OCI-LY7 (cell line): Measurements from ENCODE around the gene DHRSX. TPM values are rescaled to one million over a fixed set of nuclear protein-coding genes. Genes with fewer than 3 reads are reported as not detected.

Experiments used
- BruUV-seq: library from RNA; stranded (reverse); fragments of 400-500 nt; replicated peaks from 2 replicates; lab custom pipeline; 2021; lab: Mats Ljungman, UMichigan
- CTCF ChIA-PET: fragments of 300-600 bp; sonication (Branson Sonifier 250); formaldehyde crosslinking; loops from one replicate; lab custom pipeline; 2022; ENCODE audit warnings: antibody characterized with exemption; ENCODE audit not compliant: unreplicated experiment; lab: Charles Lee
- POLR2A ChIA-PET: fragments of 300-600 bp; sonication (Branson Sonifier 250); formaldehyde crosslinking; loops from one replicate; lab custom pipeline; 2022; ENCODE audit warnings: antibody characterized with exemption; lab: Charles Lee
- DNase-seq: peaks from one replicate; pipeline ENCODE4 v3.0.0-alpha.2; 2015; ENCODE audit warnings: low spot score
- H2AFZ ChIP-seq: fragments of 200-600 bp; sonication (generic), shearing (Covaris generic); 2 replicates; pipeline ENCODE4 v1.6.1; 2014; ENCODE audit warnings: mild to moderate bottlenecking, antibody characterized with exemption, low read length, moderate library complexity
- H3K27ac ChIP-seq: fragments of 200-600 bp; sonication (generic); 2 replicates; pipeline ENCODE4 v1.5.1; 2014; ENCODE audit warnings: mixed run types, low read depth, mild to moderate bottlenecking, moderate library complexity, low read length, inconsistent platforms; ENCODE audit not compliant: poor library complexity, severe bottlenecking
- H3K36me3 ChIP-seq: fragments of 200-600 bp; sonication (generic); 2 replicates; pipeline ENCODE4 v1.6.1; 2014; ENCODE audit warnings: mild to moderate bottlenecking, antibody characterized with exemption, low read length, moderate library complexity, mixed read lengths; ENCODE audit not compliant: insufficient read depth
- H3K4me1 ChIP-seq: fragments of 200-600 bp; sonication (generic); 2 replicates; pipeline ENCODE4 v1.5.1; 2014; ENCODE audit warnings: mild to moderate bottlenecking, low read length; ENCODE audit not compliant: insufficient read depth, poor library complexity, severe bottlenecking
- H3K4me2 ChIP-seq: fragments of 200-600 bp; sonication (generic); 2 replicates; pipeline ENCODE4 v1.6.1; 2014; ENCODE audit warnings: mild to moderate bottlenecking, low read length
- H3K4me3 ChIP-seq: fragments of 200-600 bp; sonication (generic); 2 replicates; pipeline ENCODE4 v1.5.1; 2014; ENCODE audit warnings: mild to moderate bottlenecking, low read depth, low read length; ENCODE audit not compliant: poor library complexity, severe bottlenecking
- H3K79me2 ChIP-seq: fragments of 200-600 bp; sonication (generic); 2 replicates; pipeline ENCODE4 v1.6.1; 2016; ENCODE audit warnings: low read depth, mild to moderate bottlenecking, low read length, moderate library complexity, mixed read lengths; ENCODE audit not compliant: insufficient read depth
- H3K9me2 ChIP-seq: fragments of 200-600 bp; sonication (generic); 2 replicates; pipeline ENCODE4 v1.6.1; 2016; ENCODE audit warnings: mild to moderate bottlenecking, low read length, mixed read lengths; ENCODE audit not compliant: insufficient read depth
- H3K9me3 ChIP-seq: fragments of 200-600 bp; sonication (generic); 2 replicates; pipeline ENCODE4 v1.6.1; 2014; ENCODE audit warnings: mild to moderate bottlenecking, mixed run types, low read length, mixed read lengths
- H4K20me1 ChIP-seq: fragments of 200-600 bp; sonication (generic); 2 replicates; pipeline ENCODE4 v1.6.1; 2014; ENCODE audit warnings: mild to moderate bottlenecking, antibody characterized with exemption, low read length, moderate library complexity, mixed read lengths; ENCODE audit not compliant: insufficient read depth
- EZH2phosphoT487 ChIP-seq: fragments of 200-600 bp; sonication (generic); IDR thresholded peaks from 2 replicates; pipeline ENCODE4 v1.6.1; 2018; ENCODE audit warnings: low read depth, borderline replicate concordance, mild to moderate bottlenecking, mixed run types, antibody characterized with exemption, low read length, moderate library complexity, mixed read lengths
- intact Hi-C: fragments of 100-400 bp; cut with micrococcal nuclease; formaldehyde crosslinking; loops from one replicate; pipeline ENCODE4 v1.10.0; 2022; ENCODE audit not compliant: unreplicated experiment
- total RNA-seq, 2 experiments: library from RNA; depleted of rRNA in 1 of 2; stranded (reverse); fragments of >200 nt in 1 of 2; shearing (Covaris generic) in 1 of 2; gene quantifications; 2 replicates each; pipeline ENCODE4 v1.2.3, GENCODE V29; 2014 to 2022
- TF ChIP-seq, protein P1 (sequence below): fragments of 200-600 bp; sonication (generic); conservative IDR thresholded peaks from 2 replicates; pipeline ENCODE4 v1.5.1; 2014; ENCODE audit warnings: mild to moderate bottlenecking, antibody characterized with exemption, low read length, moderate library complexity, mixed read lengths

Gene DHRSX
- total RNA-seq, 2 experiments from 2014 or later = 25.2 to 30.9 TPM

DNA sequence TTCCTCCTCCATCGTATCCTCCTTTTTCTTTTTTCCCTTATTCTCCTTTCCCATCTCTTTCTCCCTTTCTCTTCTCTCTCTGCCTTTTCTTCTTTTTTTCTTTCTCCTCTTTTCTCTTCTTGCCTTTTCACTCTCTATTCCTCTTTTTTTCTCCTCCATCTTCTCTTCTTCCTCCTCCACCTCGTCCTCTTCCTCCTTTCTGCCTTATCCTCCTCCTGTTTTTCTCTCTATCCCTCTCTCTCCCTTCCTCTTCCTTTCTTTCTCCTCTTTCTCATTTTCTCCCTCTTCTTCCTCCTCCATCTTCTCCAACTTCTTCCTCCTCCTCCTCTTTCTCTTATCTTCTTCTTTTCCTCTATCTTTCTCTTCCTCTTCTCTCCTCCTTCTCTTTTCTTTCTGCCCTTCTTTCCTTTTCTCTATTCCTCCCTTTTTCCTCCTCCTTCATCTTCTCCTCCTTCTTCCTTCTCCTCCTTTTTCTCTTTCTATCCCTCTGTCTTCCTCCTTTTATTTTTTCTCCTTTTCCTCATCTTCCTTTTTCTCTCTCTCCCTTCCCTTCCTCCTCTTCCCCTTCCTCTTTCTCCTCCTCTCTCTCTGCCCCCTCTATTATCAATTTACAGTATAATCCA, 269.1 kb downstream of the DHRSX start:
- H3K79me2 ChIP-seq = no peaks in the 10 kb centered on the region
- H3K4me3 ChIP-seq = no peak overlapping the region
- H3K27ac ChIP-seq = no peak overlapping the region
- no peak for DNase-seq
- H2AFZ ChIP-seq = no peak overlapping the region
- no peak overlapping the region for H3K4me2 ChIP-seq
- CTCF ChIA-PET = no interaction called here
- 0 out of 2 replicates have a peak, but pooled peaks cover 5% of the 10 kb centered on the region for H3K9me3 ChIP-seq
- POLR2A ChIA-PET = no interaction called here
- intact Hi-C loops = no loop called here
- TF ChIP-seq, protein P1, sequence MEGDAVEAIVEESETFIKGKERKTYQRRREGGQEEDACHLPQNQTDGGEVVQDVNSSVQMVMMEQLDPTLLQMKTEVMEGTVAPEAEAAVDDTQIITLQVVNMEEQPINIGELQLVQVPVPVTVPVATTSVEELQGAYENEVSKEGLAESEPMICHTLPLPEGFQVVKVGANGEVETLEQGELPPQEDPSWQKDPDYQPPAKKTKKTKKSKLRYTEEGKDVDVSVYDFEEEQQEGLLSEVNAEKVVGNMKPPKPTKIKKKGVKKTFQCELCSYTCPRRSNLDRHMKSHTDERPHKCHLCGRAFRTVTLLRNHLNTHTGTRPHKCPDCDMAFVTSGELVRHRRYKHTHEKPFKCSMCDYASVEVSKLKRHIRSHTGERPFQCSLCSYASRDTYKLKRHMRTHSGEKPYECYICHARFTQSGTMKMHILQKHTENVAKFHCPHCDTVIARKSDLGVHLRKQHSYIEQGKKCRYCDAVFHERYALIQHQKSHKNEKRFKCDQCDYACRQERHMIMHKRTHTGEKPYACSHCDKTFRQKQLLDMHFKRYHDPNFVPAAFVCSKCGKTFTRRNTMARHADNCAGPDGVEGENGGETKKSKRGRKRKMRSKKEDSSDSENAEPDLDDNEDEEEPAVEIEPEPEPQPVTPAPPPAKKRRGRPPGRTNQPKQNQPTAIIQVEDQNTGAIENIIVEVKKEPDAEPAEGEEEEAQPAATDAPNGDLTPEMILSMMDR = no peak
- TF ChIP-seq EZH2phosphoT487 = no peak
- no peaks in the 10 kb centered on the region for H4K20me1 ChIP-seq
- no peaks in the 10 kb centered on the region for H3K9me2 ChIP-seq
- BruUV-seq = no TSS peak
- H3K36me3 ChIP-seq = no peaks in the 10 kb centered on the region
- H3K4me1 ChIP-seq = no peaks in the 10 kb centered on the region

DNA sequence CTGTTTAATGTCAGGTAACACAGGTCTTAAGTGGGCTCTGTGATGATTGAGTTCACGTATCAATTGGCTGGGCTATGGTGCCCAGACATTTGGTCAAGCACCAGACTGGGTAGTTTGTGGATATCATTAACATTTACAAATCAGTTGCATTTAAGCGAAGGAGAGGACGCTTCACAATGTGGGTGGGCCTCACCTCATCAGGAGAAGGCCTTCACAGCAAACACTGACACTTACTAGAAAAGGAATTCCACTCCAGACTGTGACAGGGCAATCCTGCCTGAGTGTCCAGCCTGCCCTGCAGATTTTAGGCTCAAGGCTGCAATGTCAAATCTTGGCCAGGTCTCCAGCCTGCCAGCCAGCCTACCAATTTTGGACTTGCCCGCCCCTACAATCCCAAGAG, 270.3 kb downstream of the DHRSX start:
- Histone ChIP-seq H3K9me3 (0 out of 2 replicates have a peak, but pooled peaks cover 5% of the 10 kb centered on the region), H3K79me2 (no peaks in the 10 kb centered on the region), H3K36me3 (no peaks in the 10 kb centered on the region), H2AFZ (no peak overlapping the region), H3K9me2 (no peaks in the 10 kb centered on the region), H3K27ac (no peak overlapping the region), H4K20me1 (no peaks in the 10 kb centered on the region), H3K4me3 (no peak overlapping the region), H3K4me1 (no peaks in the 10 kb centered on the region), H3K4me2 (no peak overlapping the region)
- DNase-seq = no peak
- no TSS peak for BruUV-seq
- intact Hi-C loops = no loop called here
- POLR2A ChIA-PET = no interaction called here
- CTCF ChIA-PET = no interaction called here
- TF ChIP-seq, protein P1 = no peak
- TF ChIP-seq EZH2phosphoT487 = no peak

DNA sequence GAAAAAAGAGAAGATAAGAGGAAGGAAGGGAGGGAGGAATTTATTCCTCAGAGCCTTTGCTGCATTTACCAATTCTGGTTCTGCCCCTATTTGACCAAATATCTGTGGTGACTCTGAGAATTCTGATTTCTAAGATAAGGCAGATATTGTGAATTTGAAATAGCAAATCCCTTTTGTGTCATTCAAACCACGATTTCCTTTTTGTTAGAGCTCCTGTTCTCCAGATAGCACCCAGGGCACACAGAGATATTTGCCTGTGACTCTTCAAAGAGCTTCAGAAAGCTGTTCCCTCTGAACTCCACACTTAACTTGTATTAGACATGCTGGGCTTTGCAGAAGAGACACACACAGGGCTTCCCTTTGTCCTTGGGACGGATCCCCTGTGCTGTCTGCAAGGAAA, 272.2 kb downstream of the DHRSX start:
- no peaks in the 10 kb centered on the region for H3K9me2 ChIP-seq
- 0 out of 2 replicates have a peak, but pooled peaks cover 5% of the 10 kb centered on the region for H3K9me3 ChIP-seq
- no peak overlapping the region for H2AFZ ChIP-seq
- intact Hi-C loops = no loop called here
- POLR2A ChIA-PET = no interaction called here
- CTCF ChIA-PET = no interaction called here
- no peaks in the 10 kb centered on the region for H3K79me2 ChIP-seq
- TF ChIP-seq, protein P1 = no peak
- TF ChIP-seq EZH2phosphoT487 = no peak
- H4K20me1 ChIP-seq = no peaks in the 10 kb centered on the region
- H3K27ac ChIP-seq = no peak overlapping the region
- H3K4me1 ChIP-seq = no peaks in the 10 kb centered on the region
- H3K4me2 ChIP-seq = no peak overlapping the region
- no peak for DNase-seq
- BruUV-seq = no TSS peak
- H3K36me3 ChIP-seq = no peaks in the 10 kb centered on the region
- H3K4me3 ChIP-seq = no peak overlapping the region
